A549 treated with Hydrocortisone at 1 μM for 4 hours (cell line): ENCODE measurements around the gene CYLC2. TPM values are rescaled to one million over a fixed set of nuclear protein-coding genes. Genes with fewer than 3 reads are reported as not detected.

Source experiments
- total RNA-seq: library from RNA; stranded (reverse); fragments of 200-300 nt; extraction: Qiagen RNA extraction; gene quantifications from 5 replicates; pipeline ENCODE4 v1.2.3, GENCODE V29; 2022

The CYLC2 gene, protein sequence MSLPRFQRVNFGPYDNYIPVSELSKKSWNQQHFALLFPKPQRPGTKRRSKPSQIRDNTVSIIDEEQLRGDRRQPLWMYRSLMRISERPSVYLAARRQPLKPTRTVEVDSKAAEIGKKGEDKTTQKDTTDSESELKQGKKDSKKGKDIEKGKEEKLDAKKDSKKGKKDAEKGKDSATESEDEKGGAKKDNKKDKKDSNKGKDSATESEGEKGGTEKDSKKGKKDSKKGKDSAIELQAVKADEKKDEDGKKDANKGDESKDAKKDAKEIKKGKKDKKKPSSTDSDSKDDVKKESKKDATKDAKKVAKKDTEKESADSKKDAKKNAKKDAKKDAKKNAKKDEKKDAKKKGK
- total RNA-seq: not detected in 5 replicates

GRCh38 chr9:102995033-102995432, at the start of gene CYLC2:
TSS of gene CYLC2 (plus strand) at chr9:102995333. CDS start at chr9:102995381, 48 bp downstream.

